ENCODE measurements around the gene MALRD1.

Gene MALRD1

DNA sequence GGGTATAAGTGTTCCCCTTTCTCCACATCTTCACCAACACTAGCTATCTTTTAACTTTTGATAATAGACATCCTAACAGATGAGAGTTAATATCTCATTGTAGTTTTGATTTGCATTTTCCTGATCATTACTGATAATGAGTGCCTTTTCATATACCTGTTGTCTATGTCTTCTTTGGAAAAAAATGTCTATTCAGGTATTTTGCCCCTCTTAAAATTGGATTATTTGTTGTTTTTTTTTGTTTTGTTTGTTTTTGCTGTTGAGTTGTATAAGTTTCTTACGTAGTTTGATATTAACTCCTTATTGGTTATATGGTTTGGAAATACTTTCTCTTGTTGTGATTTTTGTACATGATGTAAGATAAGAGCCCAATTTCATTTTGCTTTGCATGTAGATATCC lies 214.7 kb downstream of the MALRD1 start:
- H3K27me3 ChIP-seq (ENCODE audit: insufficient read depth, low read depth), result no peaks in the 10 kb centered on the region
- H3K4me1 ChIP-seq (ENCODE audit: low read depth, poor library complexity, severe bottlenecking), result no peaks in the 10 kb centered on the region
- H3K4me2 ChIP-seq, result no peak overlapping the region
- H3K9ac ChIP-seq, result no peak overlapping the region
- TF ChIP-seq, protein P1, sequence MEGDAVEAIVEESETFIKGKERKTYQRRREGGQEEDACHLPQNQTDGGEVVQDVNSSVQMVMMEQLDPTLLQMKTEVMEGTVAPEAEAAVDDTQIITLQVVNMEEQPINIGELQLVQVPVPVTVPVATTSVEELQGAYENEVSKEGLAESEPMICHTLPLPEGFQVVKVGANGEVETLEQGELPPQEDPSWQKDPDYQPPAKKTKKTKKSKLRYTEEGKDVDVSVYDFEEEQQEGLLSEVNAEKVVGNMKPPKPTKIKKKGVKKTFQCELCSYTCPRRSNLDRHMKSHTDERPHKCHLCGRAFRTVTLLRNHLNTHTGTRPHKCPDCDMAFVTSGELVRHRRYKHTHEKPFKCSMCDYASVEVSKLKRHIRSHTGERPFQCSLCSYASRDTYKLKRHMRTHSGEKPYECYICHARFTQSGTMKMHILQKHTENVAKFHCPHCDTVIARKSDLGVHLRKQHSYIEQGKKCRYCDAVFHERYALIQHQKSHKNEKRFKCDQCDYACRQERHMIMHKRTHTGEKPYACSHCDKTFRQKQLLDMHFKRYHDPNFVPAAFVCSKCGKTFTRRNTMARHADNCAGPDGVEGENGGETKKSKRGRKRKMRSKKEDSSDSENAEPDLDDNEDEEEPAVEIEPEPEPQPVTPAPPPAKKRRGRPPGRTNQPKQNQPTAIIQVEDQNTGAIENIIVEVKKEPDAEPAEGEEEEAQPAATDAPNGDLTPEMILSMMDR (conservative IDR thresholded peaks at IDR 0.05; ENCODE audit: low read depth, low read length), result no peak
- H3K36me3 ChIP-seq (ENCODE audit: insufficient read depth), result no peaks in the 10 kb centered on the region
- H3K79me2 ChIP-seq (ENCODE audit: insufficient read depth, low read depth), result no peaks in the 10 kb centered on the region
- H4K20me1 ChIP-seq (ENCODE audit: insufficient read depth), result no peaks in the 10 kb centered on the region
- no peak overlapping the region for H3K27ac ChIP-seq
- H2AFZ ChIP-seq (ENCODE audit: low read depth), result no peak overlapping the region
- H3K4me3 ChIP-seq (IDR thresholded peaks at IDR 0.05; ENCODE audit: insufficient read depth, low read depth, low read length), result no peak overlapping the region

DNA sequence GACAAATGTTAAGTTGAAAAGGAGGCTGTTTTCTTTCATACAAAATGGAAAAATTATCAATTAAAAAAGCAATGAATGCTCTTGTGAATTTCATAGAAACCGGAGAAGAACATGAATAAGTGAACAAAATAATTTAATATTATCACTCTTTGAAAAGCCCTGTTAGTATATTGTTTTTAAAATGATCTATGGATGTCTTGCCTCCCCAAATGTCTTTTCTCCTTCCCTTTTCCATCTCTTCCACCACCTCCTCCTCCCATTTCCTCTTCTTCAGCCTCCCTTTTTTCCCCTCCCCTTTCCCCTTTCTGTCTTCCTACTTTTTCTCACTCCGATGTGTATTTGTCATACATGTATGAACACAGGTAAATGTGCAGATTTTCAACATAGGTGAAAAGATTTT lies 234.7 kb downstream of the MALRD1 start:
- Histone ChIP-seq H3K36me3 (ENCODE audit: insufficient read depth) (no peaks in the 10 kb centered on the region), H2AFZ (ENCODE audit: low read depth) (no peak overlapping the region), H3K27me3 (ENCODE audit: insufficient read depth, low read depth) (no peaks in the 10 kb centered on the region), H3K9ac (no peak overlapping the region), H3K4me2 (no peak overlapping the region), H3K4me3 (IDR thresholded peaks at IDR 0.05; ENCODE audit: insufficient read depth, low read depth, low read length) (no peak overlapping the region), H3K4me1 (ENCODE audit: low read depth, poor library complexity, severe bottlenecking) (no peaks in the 10 kb centered on the region), H3K27ac (no peak overlapping the region), H4K20me1 (ENCODE audit: insufficient read depth) (no peaks in the 10 kb centered on the region), H3K79me2 (ENCODE audit: insufficient read depth, low read depth) (no peaks in the 10 kb centered on the region)
- TF ChIP-seq, protein P1 (conservative IDR thresholded peaks at IDR 0.05; ENCODE audit: low read depth, low read length), result no peak

DNA sequence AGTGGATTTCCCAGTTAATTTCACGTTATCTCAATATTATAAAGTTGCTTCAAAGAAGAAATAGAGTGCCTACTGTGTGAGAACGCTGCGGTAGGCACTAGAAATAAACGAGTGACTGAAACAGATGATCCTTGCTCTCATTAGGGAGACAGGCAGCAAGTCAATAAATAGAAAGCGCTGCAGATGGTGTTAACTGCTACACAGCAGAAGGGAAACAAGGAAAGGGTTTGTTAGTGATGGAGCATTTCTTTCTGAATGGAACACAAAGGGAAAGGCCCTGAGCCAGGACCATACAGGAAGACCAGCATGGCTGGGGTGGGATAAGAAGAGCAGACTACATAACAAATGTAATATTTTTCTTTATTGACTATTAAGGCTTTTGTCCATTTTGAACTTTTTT lies 235.2 kb downstream of the MALRD1 start:
- Histone ChIP-seq H3K9ac (no peak overlapping the region), H3K79me2 (ENCODE audit: insufficient read depth, low read depth) (no peaks in the 10 kb centered on the region), H3K36me3 (ENCODE audit: insufficient read depth) (no peaks in the 10 kb centered on the region), H3K4me2 (no peak overlapping the region), H2AFZ (ENCODE audit: low read depth) (no peak overlapping the region), H4K20me1 (ENCODE audit: insufficient read depth) (no peaks in the 10 kb centered on the region), H3K4me3 (IDR thresholded peaks at IDR 0.05; ENCODE audit: insufficient read depth, low read depth, low read length) (no peak overlapping the region), H3K27me3 (ENCODE audit: insufficient read depth, low read depth) (no peaks in the 10 kb centered on the region), H3K27ac (no peak overlapping the region), H3K4me1 (ENCODE audit: low read depth, poor library complexity, severe bottlenecking) (no peaks in the 10 kb centered on the region)
- TF ChIP-seq, protein P1 (conservative IDR thresholded peaks at IDR 0.05; ENCODE audit: low read depth, low read length), result no peak

DNA sequence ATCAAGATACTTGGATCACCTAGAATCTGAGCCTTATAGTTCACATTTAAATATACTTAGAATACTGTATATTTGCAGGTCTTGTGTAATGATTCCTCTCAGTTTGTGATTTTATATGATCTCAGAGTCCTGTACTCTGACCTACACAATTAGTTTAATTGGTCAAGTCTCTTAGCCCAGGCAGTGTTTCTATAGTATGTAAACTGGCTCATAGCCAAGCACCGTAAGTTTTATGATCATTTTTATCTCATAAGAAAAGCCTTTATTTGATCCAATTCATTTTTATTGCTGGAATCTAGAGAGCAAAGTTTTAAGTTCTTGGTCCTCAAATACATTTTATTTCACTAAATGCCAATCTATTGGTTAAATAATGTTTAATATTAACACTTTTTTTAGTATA lies 242.2 kb downstream of the MALRD1 start:
- H3K4me2 ChIP-seq, result no peak overlapping the region
- H3K27ac ChIP-seq, result no peak overlapping the region
- H3K4me3 ChIP-seq (IDR thresholded peaks at IDR 0.05; ENCODE audit: insufficient read depth, low read depth, low read length), result no peak overlapping the region
- H4K20me1 ChIP-seq (ENCODE audit: insufficient read depth), result no peaks in the 10 kb centered on the region
- H3K27me3 ChIP-seq (ENCODE audit: insufficient read depth, low read depth), result no peaks in the 10 kb centered on the region
- TF ChIP-seq, protein P1 (conservative IDR thresholded peaks at IDR 0.05; ENCODE audit: low read depth, low read length), result no peak
- H3K9ac ChIP-seq, result no peak overlapping the region
- H3K4me1 ChIP-seq (ENCODE audit: low read depth, poor library complexity, severe bottlenecking), result no peaks in the 10 kb centered on the region
- no peaks in the 10 kb centered on the region for H3K79me2 ChIP-seq (ENCODE audit: insufficient read depth, low read depth)
- no peak overlapping the region for H2AFZ ChIP-seq (ENCODE audit: low read depth)
- no peaks in the 10 kb centered on the region for H3K36me3 ChIP-seq (ENCODE audit: insufficient read depth)

All from KMS-11 (cell line).